Adrenal gland (tissue), 5 donors: ENCODE measurements around the gene CPA5.

ENCODE experiments used
- POLR2A ChIP-seq, 2 donors: fragments of 450-650 bp; IDR thresholded peaks; one replicate each; pipeline ENCODE4 v1.6.1; 2017; ENCODE audit warnings: antibody characterized with exemption in 2 of 2, mild to moderate bottlenecking in 2 of 2, moderate library complexity in 1 of 2
- TF ChIP-seq, protein P1 (sequence below), 6 experiments: fragments of 450-650 bp in 4 of 6; fragments of 200-600 bp in 2 of 6; sonication (generic) in 1 of 6; IDR thresholded peaks; 1 replicate in 5 of 6; 2 replicates in 1 of 6; pipeline versions ENCODE4 v1.5.1 to v1.8.0; 2016 to 2021; ENCODE audit warnings: antibody characterized with exemption in 6 of 6, mild to moderate bottlenecking in 2 of 6, moderate library complexity in 1 of 6
- donor health status: DM: no; HTN: no; CAD: no.

DNA sequence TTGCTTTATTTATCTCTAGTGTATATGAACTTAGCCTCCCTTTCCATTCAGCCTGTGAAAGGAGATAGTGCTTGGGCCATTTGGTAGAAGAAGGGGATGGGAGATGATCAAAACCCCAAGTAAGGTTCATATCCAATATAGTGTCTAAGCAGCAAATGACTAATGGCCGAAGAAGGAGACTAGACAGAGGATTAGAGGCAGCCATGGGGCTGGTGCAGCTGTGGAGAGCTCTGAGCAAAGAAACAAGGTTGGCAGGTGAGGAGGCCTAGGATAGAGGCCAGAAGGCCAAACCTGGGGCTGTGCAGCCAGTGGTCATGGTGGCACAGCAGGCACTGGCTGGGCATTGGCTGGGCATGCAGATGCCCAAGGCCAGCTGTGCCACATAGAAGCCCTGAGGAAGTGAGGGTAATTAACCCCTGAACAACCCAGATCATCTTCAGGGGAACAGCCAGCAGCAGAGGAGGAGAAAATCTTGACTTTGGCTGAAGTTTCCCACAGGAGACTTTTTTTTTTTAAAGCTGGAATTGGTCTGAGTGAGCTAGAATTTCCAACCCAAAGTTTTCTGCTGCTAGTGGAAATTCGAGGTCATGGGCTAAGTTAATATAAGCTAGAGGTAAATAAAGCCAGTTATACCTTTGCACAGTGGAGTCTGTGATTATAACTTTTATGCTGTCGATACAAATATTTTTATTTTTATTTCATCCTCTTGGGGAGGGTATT lies 25.4 kb downstream of the CPA5 start:
- TF ChIP-seq POLR2A (IDR thresholded peaks at IDR 0.05), result no peak
- TF ChIP-seq, protein P1, sequence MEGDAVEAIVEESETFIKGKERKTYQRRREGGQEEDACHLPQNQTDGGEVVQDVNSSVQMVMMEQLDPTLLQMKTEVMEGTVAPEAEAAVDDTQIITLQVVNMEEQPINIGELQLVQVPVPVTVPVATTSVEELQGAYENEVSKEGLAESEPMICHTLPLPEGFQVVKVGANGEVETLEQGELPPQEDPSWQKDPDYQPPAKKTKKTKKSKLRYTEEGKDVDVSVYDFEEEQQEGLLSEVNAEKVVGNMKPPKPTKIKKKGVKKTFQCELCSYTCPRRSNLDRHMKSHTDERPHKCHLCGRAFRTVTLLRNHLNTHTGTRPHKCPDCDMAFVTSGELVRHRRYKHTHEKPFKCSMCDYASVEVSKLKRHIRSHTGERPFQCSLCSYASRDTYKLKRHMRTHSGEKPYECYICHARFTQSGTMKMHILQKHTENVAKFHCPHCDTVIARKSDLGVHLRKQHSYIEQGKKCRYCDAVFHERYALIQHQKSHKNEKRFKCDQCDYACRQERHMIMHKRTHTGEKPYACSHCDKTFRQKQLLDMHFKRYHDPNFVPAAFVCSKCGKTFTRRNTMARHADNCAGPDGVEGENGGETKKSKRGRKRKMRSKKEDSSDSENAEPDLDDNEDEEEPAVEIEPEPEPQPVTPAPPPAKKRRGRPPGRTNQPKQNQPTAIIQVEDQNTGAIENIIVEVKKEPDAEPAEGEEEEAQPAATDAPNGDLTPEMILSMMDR (IDR thresholded peaks at IDR 0.05), result no peak
